ENCODE measurements around the gene FREM1. TPM values are rescaled to one million over a fixed set of nuclear protein-coding genes. Genes with fewer than 3 reads are reported as not detected.

Gene FREM1
- total RNA-seq, 1 donor from 2014 or later: 0.85 TPM

GRCh38 chr9:14778565-14778964 is 131.7 kb downstream of the FREM1 start:
- DNase-seq (ENCODE audit: low spot score in 2 of 2): no peak
- intact Hi-C loops (cut with DNase I): no loop called here
- H3K27me3 ChIP-seq: no peaks in the 10 kb centered on the region
- no peak overlapping the region for H3K27ac ChIP-seq
- peaks cover 0 to 2% of the 10 kb centered on the region in 2 donors for H3K36me3 ChIP-seq
- no peaks in the 10 kb centered on the region for H3K9me3 ChIP-seq
- H3K4me1 ChIP-seq: no peaks in the 10 kb centered on the region
- TF ChIP-seq CTCF (IDR thresholded peaks at IDR 0.05): no peak
- H3K4me3 ChIP-seq: no peak overlapping the region

DNA sequence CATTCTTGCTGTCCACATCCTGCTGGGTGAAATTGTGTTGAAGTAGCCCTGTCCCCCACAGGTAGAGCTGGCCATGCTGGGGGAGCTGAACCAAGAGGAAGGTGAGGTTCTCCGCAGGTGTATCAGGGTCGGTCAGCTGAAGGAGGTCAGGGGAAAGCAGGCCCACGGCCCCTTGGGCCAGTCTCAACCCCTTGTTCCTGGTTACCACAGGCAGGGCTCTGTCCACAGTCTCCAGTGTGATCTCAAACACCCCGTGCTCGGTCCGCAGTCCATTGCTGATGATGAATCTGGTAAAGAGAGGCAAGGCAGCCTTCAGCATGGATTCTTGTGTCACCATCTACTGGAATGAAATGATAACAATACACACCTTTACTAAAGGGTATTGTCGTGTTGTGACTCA is 134.3 kb downstream of the FREM1 start:
- H3K27me3 ChIP-seq: no peaks in the 10 kb centered on the region
- H3K4me1 ChIP-seq: no peaks in the 10 kb centered on the region
- H3K36me3 ChIP-seq: no peaks in the 10 kb centered on the region
- no peak for TF ChIP-seq CTCF (IDR thresholded peaks at IDR 0.05)
- H3K9me3 ChIP-seq: no peaks in the 10 kb centered on the region
- H3K4me3 ChIP-seq: no peak overlapping the region
- DNase-seq (ENCODE audit: low spot score in 2 of 2): no peak
- no peak overlapping the region for H3K27ac ChIP-seq
- intact Hi-C loops (cut with DNase I): no loop called here

GRCh38 chr9:14770592-14770991 is 139.6 kb downstream of the FREM1 start:
- Histone ChIP-seq H3K4me1 (no peaks in the 10 kb centered on the region), H3K27ac (no peak overlapping the region), H3K36me3 (no peaks in the 10 kb centered on the region), H3K9me3 (no peaks in the 10 kb centered on the region), H3K4me3 (no peak overlapping the region), H3K27me3 (no peaks in the 10 kb centered on the region)
- TF ChIP-seq CTCF (IDR thresholded peaks at IDR 0.05): no peak
- DNase-seq (ENCODE audit: low spot score in 2 of 2): no peak
- intact Hi-C loops (cut with DNase I): no loop called here

GRCh38 chr9:14769230-14769571 is 141.0 kb downstream of the FREM1 start:
- TF ChIP-seq CTCF (IDR thresholded peaks at IDR 0.05): no peak
- no peak overlapping the region for H3K27ac ChIP-seq
- intact Hi-C loops (cut with DNase I): loop anchor here (10.0 kb wide), 2 partner anchors 1414 to 1734 kb away; no protein-coding TSS in a partner anchor

DNA sequence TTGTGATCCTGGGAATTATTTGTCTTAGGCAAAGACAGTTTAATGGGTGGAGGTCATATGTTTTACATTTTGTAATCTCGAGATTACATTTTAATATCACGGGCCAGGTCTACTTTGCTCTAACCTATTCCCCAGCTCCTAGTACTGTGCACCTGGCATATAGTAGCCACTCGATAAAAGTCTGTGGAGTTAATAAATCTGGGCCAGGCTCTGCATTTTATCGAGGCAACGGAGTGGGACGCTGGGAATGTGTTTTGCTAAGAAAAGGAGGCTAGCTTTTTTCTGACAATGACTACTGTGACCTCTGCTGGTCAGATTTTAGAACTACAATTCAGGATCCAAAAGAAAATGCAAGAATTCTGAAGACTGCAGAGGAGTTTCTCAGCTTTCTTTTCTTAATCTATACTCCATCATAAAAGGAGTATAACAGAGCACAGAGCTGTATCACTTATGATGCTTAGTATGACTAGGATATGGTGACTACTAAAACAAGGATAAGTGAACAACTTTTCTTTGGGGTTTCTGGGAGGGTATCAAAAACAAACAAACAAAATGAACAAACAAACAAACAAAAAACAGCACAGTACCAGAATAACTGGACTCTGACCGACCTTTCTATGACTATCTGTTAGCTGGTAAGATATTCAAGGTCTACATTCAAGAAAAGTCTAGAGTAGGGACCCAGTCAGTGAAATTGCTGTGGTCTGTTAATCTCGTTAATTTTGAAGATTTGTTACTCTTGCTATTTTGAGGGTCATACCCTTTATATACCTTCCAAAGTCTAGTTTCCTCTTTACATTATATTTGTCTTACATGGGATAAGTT is 141.6 kb downstream of the FREM1 start:
- peak; percentile 43 to 82 (median 64) for TF ChIP-seq CTCF (IDR thresholded peaks at IDR 0.05)
- Histone ChIP-seq H3K27ac (no peak overlapping the region), H3K36me3 (no peaks in the 10 kb centered on the region), H3K4me1 (no peaks in the 10 kb centered on the region), H3K27me3 (no peaks in the 10 kb centered on the region), H3K4me3 (peak overlapping the region in 1 of 2 donors; percentile 16), H3K9me3 (no peaks in the 10 kb centered on the region)
- no peak for DNase-seq (ENCODE audit: low spot score in 2 of 2)
- intact Hi-C loops (cut with DNase I): loop anchor here (10.0 kb wide), 2 partner anchors 1414 to 1734 kb away; no protein-coding TSS in a partner anchor

More at GRCh38 chr9:14769230-14769571, 141.0 kb downstream of the FREM1 start:
- no peak for DNase-seq (ENCODE audit: low spot score in 2 of 2)
- H3K36me3 ChIP-seq: no peaks in the 10 kb centered on the region
- no peaks in the 10 kb centered on the region for H3K9me3 ChIP-seq
- no peaks in the 10 kb centered on the region for H3K27me3 ChIP-seq
- H3K4me1 ChIP-seq: no peaks in the 10 kb centered on the region
- no peak overlapping the region for H3K4me3 ChIP-seq

Data from ascending aorta (tissue), 2 donors.